Aorta (tissue), 5 donors: ENCODE measurements around the gene MAP7D2. TPM values are rescaled to one million over a fixed set of nuclear protein-coding genes. Genes with fewer than 3 reads are reported as not detected.
A peak's percentile ranks its signal among the peaks of the same experiment; 100 is the strongest.

Experiments used
- ATAC-seq: fragments of 200-7000 bp; cut with Tn5 transposase; one replicate; pipeline ENCODE4 v1.9.1; 2022; ENCODE audit warnings: moderate library complexity; ENCODE audit not compliant: low FRiP score
- DNase-seq, 2 donors: peaks; one replicate each; pipeline ENCODE4 v3.0.0-alpha.2; 2020
- H3K27ac ChIP-seq, 2 donors: one replicate each; pipeline ENCODE4 v1.5.1; 2013; ENCODE audit warnings: low read length in 2 of 2, mild to moderate bottlenecking in 2 of 2, moderate library complexity in 2 of 2, control low read depth in 1 of 2, inconsistent platforms in 1 of 2, low read depth in 1 of 2
- H3K27me3 ChIP-seq, 2 donors: one replicate each; pipeline ENCODE4 v1.6.1; 2013; ENCODE audit warnings: control low read depth in 1 of 2, low read length in 1 of 2, mild to moderate bottlenecking in 1 of 2, moderate library complexity in 1 of 2; ENCODE audit not compliant: insufficient read depth in 2 of 2, control insufficient read depth in 1 of 2
- H3K36me3 ChIP-seq, 2 donors: one replicate each; pipeline ENCODE4 v1.6.1; 2013; ENCODE audit warnings: control low read depth in 1 of 2, low read length in 1 of 2, mild to moderate bottlenecking in 1 of 2; ENCODE audit not compliant: insufficient read depth in 2 of 2, control insufficient read depth in 1 of 2
- H3K4me1 ChIP-seq, 2 donors: one replicate each; pipeline ENCODE4 v1.6.1; 2013; ENCODE audit warnings: low read length in 2 of 2, control low read depth in 1 of 2, mild to moderate bottlenecking in 1 of 2, moderate library complexity in 1 of 2; ENCODE audit not compliant: insufficient read depth in 2 of 2, control insufficient read depth in 1 of 2
- H3K4me3 ChIP-seq, 2 donors: one replicate each; pipeline ENCODE4 v1.5.1; 2013; ENCODE audit warnings: low read length in 2 of 2, control low read depth in 1 of 2, mild to moderate bottlenecking in 1 of 2
- H3K9me3 ChIP-seq: one replicate; pipeline ENCODE4 v1.6.1; 2013; ENCODE audit warnings: mild to moderate bottlenecking, low read length; ENCODE audit not compliant: control insufficient read depth
- WGBS, 2 donors: extraction: QIAGEN DNeasy Blood & Tissue Kit; methylation state at CpG; one replicate each; pipeline ENCODE4 v1.1.7; 2013; 5-methylcytosine and 5-hydroxymethylcytosine counted together
- intact Hi-C, 2 donors: fragments of 100-400 bp; cut with DNase I; formaldehyde crosslinking; loops; one replicate each; pipeline versions ENCODE4 v1.14.2 to v1.15.0; 2022
- polyA plus RNA-seq, 2 donors: library from polyadenylated mRNA; stranded (reverse); fragments of 200-250 nt; gene quantifications; one replicate each; pipeline ENCODE4 v1.2.3, GENCODE V29; 2013
- total RNA-seq, 2 donors: library from RNA; stranded (reverse); fragmentation: NEBNext Ultra II Directional; extraction: Animal tissue kit (Norgen Biotek cat#: 25700); gene quantifications; one replicate each; pipeline ENCODE4 v1.2.1, GENCODE V29; 2021
- donor health status: healthy with polysubstance abuse.
- donor health status: Bipolar disorder and iron deficiency.
- donor health status: DM: no; HTN: no; CAD: no.
- donor health status: DM: no; HTN: no; CAD: no.
- donor health status: DM: yes; HTN: yes; CAD: no.

Gene MAP7D2
- total and polyA plus RNA-seq, 4 donors, result 0.23 to 0.38 (median 0.33) TPM

DNA sequence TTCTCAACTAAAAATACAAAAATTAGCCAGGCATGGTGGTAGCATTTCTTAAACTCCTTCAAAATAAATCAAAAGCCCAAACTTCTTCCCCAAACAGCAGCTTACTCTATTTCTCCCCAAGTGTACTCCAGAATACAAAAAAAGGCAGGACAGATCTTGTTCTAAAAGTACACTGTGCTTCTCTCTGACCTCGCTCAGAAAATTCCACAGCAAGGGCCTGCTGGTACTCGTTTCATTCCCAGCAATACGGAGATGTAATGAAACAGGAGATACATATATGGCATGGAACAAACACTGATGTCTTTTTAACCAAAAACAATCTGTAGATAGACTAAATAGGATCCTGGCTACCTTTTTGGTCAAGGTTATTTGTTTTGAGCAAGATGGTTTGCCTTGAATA is 25.2 kb downstream of the MAP7D2 start:
- Histone ChIP-seq H3K27ac (no peak overlapping the region), H3K36me3 (no peaks in the 10 kb centered on the region), H3K4me1 (no peaks in the 10 kb centered on the region), H3K9me3 (no peaks in the 10 kb centered on the region), H3K4me3 (no peak overlapping the region), H3K27me3 (no peaks in the 10 kb centered on the region)
- ATAC-seq, result no peak
- DNase-seq, result no peak
- WGBS, 2 donors, result 74 to 89% methylated on average over 3 of the region's 3 CpGs
- intact Hi-C loops, result no loop called here

DNA sequence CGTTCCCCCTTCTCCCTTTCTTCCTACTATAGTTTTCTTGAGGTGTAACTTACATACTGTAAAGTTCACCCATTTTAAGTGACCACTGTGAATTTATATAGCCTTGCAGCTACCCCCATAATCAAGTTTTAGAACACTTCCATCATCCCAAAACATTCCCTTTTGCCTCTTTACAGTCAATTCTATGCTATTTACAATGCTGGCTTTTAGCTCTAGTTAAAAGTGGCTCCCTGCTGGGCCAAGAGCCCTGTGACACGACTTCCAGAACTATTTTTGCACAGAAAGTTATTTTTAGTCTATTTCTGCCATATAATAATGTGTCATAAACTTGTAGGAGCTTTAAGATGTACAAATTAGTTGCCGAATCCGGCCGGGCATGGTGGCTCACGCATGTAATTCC is 26.9 kb downstream of the MAP7D2 start:
- no peak overlapping the region for H3K4me3 ChIP-seq
- intact Hi-C loops, result no loop called here
- no peaks in the 10 kb centered on the region for H3K36me3 ChIP-seq
- no peaks in the 10 kb centered on the region for H3K27me3 ChIP-seq
- no peak overlapping the region for H3K27ac ChIP-seq
- no peaks in the 10 kb centered on the region for H3K4me1 ChIP-seq
- 25 to 33% methylated on average over 6 of the region's 6 CpGs for WGBS, 2 donors
- H3K9me3 ChIP-seq, result no peaks in the 10 kb centered on the region
- DNase-seq (no peak), ATAC-seq (no peak)

DNA sequence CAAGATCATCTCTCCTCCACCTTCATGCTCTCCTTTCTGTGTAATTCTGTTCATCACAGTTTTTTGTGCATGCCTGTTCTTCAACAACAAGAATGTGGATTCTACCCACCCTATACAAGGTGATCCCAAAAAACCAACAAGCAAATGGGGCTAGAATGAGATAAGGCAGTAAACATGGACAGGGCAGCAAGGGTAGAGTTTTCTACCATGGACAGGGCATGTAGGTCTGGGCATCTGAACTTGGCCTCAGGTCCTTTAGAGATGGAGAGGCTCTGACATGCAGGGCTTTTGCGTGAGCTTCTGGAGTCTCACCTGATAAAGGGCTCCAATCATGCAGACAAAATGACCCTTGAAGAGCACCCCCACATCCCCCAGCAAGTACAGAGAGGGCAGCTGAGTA is 36.4 kb downstream of the MAP7D2 start:
- H3K4me1 ChIP-seq, result no peaks in the 10 kb centered on the region
- H3K27me3 ChIP-seq, result no peaks in the 10 kb centered on the region
- H3K27ac ChIP-seq, result no peak overlapping the region
- ATAC-seq (no peak), DNase-seq (no peak)
- no peaks in the 10 kb centered on the region for H3K36me3 ChIP-seq
- H3K9me3 ChIP-seq, result no peaks in the 10 kb centered on the region
- intact Hi-C loops, result no loop called here
- 76 to 88% methylated on average over 1 of the region's 1 CpG for WGBS, 2 donors
- H3K4me3 ChIP-seq, result no peak overlapping the region

DNA sequence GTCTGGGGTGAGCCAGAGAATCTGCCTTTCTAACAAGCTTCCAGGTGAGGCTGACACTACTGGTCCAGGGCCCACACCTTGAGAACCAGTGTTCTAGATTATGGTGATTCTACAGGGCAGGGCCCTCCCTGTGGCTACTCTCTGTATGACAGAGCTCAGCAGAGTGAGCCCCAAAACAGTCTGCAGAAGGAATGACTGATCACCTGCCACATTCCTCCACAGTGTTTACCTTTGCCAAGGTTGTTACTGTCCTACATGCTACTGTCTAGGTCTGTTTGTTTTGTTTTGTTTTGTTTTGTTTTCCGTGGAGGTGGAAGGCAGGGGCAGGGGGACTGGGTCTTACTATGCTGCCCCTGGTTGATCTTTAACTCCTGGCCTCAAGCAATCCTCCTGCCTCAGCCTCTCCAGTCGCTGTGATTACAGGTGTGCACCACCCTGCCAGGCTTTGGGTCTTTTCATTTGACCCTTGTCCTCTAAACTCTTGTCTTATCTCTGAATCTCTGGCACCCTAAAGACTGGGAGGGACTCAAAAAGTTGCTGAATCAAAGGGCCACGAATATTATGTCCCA is 45.1 kb downstream of the MAP7D2 start:
- H3K27me3 ChIP-seq, result no peaks in the 10 kb centered on the region
- H3K4me3 ChIP-seq, result no peak overlapping the region
- no peaks in the 10 kb centered on the region for H3K4me1 ChIP-seq
- H3K36me3 ChIP-seq, result no peaks in the 10 kb centered on the region
- no peaks in the 10 kb centered on the region for H3K9me3 ChIP-seq
- DNase-seq, result no peak
- intact Hi-C loops, result no loop called here
- no peak overlapping the region for H3K27ac ChIP-seq
- no peak for ATAC-seq
- WGBS, 2 donors, result 37 to 72% methylated on average over 3 of the region's 3 CpGs

DNA sequence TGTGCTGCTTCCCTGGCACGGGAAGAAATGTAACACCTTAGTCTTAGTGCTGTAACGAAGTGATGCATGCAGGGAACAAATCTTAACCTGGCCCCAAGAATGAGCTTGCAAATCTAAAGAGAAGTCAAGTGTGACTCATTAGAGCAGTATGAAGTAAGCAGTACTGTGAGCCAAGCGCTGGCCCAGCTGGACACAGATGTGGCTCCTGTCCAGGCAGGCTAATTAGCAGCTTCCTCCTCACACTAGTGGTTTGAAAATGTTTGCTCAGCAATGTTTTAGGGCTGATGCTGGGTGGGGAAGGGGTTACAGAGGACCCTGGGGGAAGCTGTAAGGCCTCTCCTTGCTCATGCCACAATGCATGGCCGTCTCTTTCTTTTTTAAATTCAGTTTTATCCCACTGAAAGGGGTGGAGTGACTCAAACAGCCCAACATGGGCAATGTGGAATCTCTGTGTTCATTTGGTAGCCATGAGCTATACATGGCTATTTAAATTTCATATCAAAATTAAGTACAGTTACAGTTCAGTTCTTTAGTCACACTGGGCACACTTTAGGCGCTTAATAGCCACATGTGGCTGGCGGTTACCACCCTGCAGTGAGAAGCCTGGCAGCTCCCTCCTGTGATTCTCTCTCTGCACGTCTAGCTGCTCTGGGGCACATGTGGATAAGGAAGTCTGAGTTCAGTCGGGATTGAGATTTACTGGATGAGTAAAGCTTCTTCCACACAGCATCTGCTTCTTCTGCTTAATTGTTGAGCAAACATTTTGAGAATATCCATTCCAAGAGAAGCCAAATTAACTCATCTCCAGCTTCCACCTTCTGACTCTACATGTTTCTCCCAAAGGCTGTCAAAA is 48.8 kb downstream of the MAP7D2 start:
- peak; percentile 83 to 89 for DNase-seq
- H3K4me3 ChIP-seq, result no peak overlapping the region
- no peak overlapping the region for H3K27ac ChIP-seq

DNA sequence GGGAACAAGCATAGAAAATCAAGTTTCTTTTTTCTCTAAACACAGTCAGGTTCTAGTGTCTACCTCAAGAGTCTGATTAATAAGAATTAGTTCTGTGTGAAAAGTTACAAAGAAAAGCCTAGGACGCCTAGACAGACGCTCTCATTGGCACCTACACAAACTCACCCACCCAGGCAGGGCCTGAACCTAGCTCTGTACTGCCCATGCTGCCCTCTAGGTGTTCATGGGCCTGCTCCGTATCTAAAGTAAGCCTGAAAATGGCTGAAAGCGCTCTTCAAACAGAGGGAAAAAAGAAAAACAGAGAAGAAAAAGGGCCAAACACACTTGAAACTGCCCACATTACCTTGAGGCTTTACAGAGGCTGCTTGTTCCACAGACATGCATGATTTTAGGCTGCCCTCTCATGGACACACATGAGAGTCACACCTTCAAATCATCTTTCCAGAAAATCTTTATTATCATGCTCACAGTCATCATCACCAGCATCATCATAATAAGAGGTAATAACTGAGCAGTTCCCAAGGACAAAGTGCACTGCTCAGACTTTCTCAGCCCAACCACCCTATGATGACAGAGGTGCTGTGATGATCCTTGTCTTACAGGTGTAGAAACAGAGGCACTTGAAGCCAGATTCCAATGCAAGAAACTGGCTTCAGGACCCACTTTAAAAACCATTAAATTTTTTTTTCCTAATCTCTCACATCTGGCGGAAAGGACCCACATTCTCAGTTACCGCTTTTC is 49.6 kb downstream of the MAP7D2 start:
- DNase-seq (no peak), ATAC-seq (no peak)
- Histone ChIP-seq H3K4me3 (no peak overlapping the region), H3K27ac (no peak overlapping the region), H3K4me1 (no peaks in the 10 kb centered on the region), H3K27me3 (no peaks in the 10 kb centered on the region), H3K36me3 (no peaks in the 10 kb centered on the region), H3K9me3 (no peaks in the 10 kb centered on the region)
- intact Hi-C loops, result loop anchor here in 1 of 2 donors (5.0 kb wide), 1 partner anchor 75 kb away; the partner anchor contains the start of gene BCLAF3
- WGBS, 2 donors, result 51 to 55% methylated on average over 6 of the region's 6 CpGs

More for the DNA sequence above, 48.8 kb downstream of the MAP7D2 start:
- intact Hi-C loops, result loop anchor here in 1 of 2 donors (5.0 kb wide), 1 partner anchor 76 kb away; the partner anchor contains the start of gene BCLAF3
- no peaks in the 10 kb centered on the region for H3K4me1 ChIP-seq
- WGBS, 2 donors, result 27 to 29% methylated on average over 8 of the region's 8 CpGs
- no peaks in the 10 kb centered on the region for H3K36me3 ChIP-seq
- no peaks in the 10 kb centered on the region for H3K27me3 ChIP-seq
- no peaks in the 10 kb centered on the region for H3K9me3 ChIP-seq
- peak; percentile 84 for ATAC-seq

DNA sequence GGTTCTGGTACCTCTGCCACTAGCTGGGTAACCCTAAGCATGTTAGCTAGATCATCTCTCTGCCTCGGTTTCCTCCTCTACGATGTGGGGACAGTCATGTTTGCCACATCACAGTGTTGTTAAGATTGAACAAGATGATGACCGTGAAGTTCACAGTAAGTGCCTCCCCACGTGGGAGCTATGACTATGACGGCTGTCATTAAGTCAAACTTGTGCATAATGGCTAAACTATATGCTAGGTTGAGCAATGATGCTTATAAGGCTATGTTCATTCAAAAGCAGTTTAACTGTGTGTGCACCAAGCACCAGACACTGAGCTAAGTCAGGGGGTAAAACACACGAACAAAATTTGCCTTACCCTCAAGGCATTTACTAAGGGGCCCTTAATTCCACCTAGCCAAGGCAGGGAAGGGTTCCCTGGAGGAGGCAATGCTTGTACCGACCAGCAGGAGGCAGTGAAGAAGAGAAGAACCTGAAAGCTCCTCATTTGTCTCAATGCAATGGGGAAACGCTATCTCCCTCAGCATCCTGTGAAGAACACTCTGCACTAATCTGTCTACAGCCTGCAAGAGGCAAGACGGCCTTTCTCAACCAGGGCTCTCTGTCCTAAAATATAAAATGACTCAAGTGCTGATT is 52.9 kb downstream of the MAP7D2 start:
- no peaks in the 10 kb centered on the region for H3K36me3 ChIP-seq
- intact Hi-C loops, result no loop called here
- no peaks in the 10 kb centered on the region for H3K9me3 ChIP-seq
- H3K27ac ChIP-seq, result no peak overlapping the region
- WGBS, 2 donors, result 65 to 77% methylated on average over 9 of the region's 9 CpGs
- DNase-seq (no peak), ATAC-seq (no peak)
- no peaks in the 10 kb centered on the region for H3K4me1 ChIP-seq
- H3K27me3 ChIP-seq, result no peaks in the 10 kb centered on the region
- H3K4me3 ChIP-seq, result no peak overlapping the region

DNA sequence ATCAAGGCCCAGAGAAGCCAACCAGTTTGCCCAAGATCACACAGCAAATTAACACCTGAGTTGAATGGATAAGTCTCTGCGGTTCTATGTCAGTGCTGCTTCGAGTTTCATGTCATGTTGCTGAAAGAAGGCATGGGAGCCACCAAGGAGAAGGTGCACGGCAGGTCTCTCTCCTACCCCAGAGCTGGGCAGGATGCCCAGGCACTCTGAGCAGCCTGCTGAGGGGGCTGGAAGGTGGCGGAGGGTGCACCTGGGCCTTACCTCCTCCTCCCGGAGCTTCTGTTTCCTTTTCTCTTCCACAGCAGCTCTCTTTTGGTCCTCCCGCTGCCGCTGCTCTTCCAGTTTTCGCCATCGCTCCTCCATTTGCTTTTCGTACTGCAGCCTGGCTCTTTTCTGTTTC is 53.6 kb downstream of the MAP7D2 start:
- Histone ChIP-seq H3K4me3 (no peak overlapping the region), H3K9me3 (no peaks in the 10 kb centered on the region), H3K36me3 (no peaks in the 10 kb centered on the region), H3K4me1 (no peaks in the 10 kb centered on the region), H3K27ac (no peak overlapping the region), H3K27me3 (no peaks in the 10 kb centered on the region)
- DNase-seq (no peak), ATAC-seq (no peak)
- WGBS, 2 donors, result 91 to 93% methylated on average over 10 of the region's 10 CpGs
- intact Hi-C loops, result no loop called here
